Astrocyte (in vitro differentiated cells and primary cell): ENCODE measurements around the gene FLT3LG.

Source experiments
- CTCF ChIP-seq: IDR thresholded peaks from 2 replicates; pipeline ENCODE4 v1.5.1; 2011; ENCODE audit warnings: low read depth, mild to moderate bottlenecking, inconsistent platforms, low read length, moderate library complexity; ENCODE audit not compliant: insufficient read depth
- EZH2 ChIP-seq: IDR thresholded peaks from 2 replicates; pipeline ENCODE4 v1.6.1; 2012; ENCODE audit warnings: mild to moderate bottlenecking, low read length, inconsistent platforms; ENCODE audit not compliant: insufficient read depth

- TF ChIP-seq EZH2: no peak
- no peak for TF ChIP-seq CTCF
Measured at GRCh38 chr19:49439836-49440235, 34.2 kb upstream of the FLT3LG start.
